HG02870 (cell line): ENCODE measurements around the gene ELL2.

Experiments used
- ATAC-seq: cut with Tn5 transposase; IDR thresholded peaks from one replicate; pipeline ENCODE4 v1.9.1; 2021; ENCODE audit warnings: mild to moderate bottlenecking, moderate library complexity; ENCODE audit not compliant: unreplicated experiment

Gene ELL2

GRCh38 chr5:95983509-95983908 lies 21.9 kb upstream of the ELL2 start:
- ATAC-seq: no peak

GRCh38 chr5:95983080-95983479 lies 21.4 kb upstream of the ELL2 start:
- no peak for ATAC-seq

- no peak for ATAC-seq
Measured at GRCh38 chr5:95976606-95977005, 15.0 kb upstream of the ELL2 start.

- no peak for ATAC-seq
Measured at GRCh38 chr5:95975703-95976102, 14.1 kb upstream of the ELL2 start.

GRCh38 chr5:95973793-95974325 lies 12.2 kb upstream of the ELL2 start:
- ATAC-seq: peak; percentile 94

GRCh38 chr5:95972196-95972595 lies 10.5 kb upstream of the ELL2 start:
- ATAC-seq: no peak

- ATAC-seq: no peak
Measured at GRCh38 chr5:95970359-95970704, 8.7 kb upstream of the ELL2 start.

GRCh38 chr5:95969651-95970358 lies 8.2 kb upstream of the ELL2 start:
- ATAC-seq: no peak

GRCh38 chr5:95969055-95969454 lies 7.4 kb upstream of the ELL2 start:
- no peak for ATAC-seq

GRCh38 chr5:95967236-95967635 lies 5.6 kb upstream of the ELL2 start:
- ATAC-seq: no peak

GRCh38 chr5:95966005-95966404 lies 4.4 kb upstream of the ELL2 start:
- ATAC-seq: no peak

- ATAC-seq: no peak
Measured at GRCh38 chr5:95963650-95964410, 2.2 kb upstream of the ELL2 start.

- no peak for ATAC-seq
Measured at GRCh38 chr5:95962785-95963184, 1.1 kb upstream of the ELL2 start.

- ATAC-seq: no peak
Measured at GRCh38 chr5:95962475-95962773, 773 bp upstream of the ELL2 start.

GRCh38 chr5:95960667-95961616 lies 709 bp downstream of the ELL2 start:
- ATAC-seq: peak; percentile 54

GRCh38 chr5:95959888-95960666 lies 1.6 kb downstream of the ELL2 start:
- ATAC-seq: no peak

- no peak for ATAC-seq
Measured at GRCh38 chr5:95959051-95959887, 2.4 kb downstream of the ELL2 start.

GRCh38 chr5:95958310-95959014 lies 3.2 kb downstream of the ELL2 start:
- no peak for ATAC-seq

GRCh38 chr5:95957561-95958203 lies 4.0 kb downstream of the ELL2 start:
- ATAC-seq: no peak
